ENCODE data around the gene CKM.

CKM gene

GRCh38 chr19:45299719-45300118 is 23.0 kb downstream of the CKM start:
- Histone ChIP-seq H3K27ac (ENCODE audit: low read length) (no peak overlapping the region), H2AFZ (ENCODE audit: low read depth, low read length) (no peak overlapping the region), H3K27me3 (ENCODE audit: low read depth, low read length) (no peaks in the 10 kb centered on the region), H3K4me1 (ENCODE audit: low read length) (no peaks in the 10 kb centered on the region), H4K20me1 (ENCODE audit: insufficient read depth, low read length) (no peaks in the 10 kb centered on the region), H3K36me3 (replicated peaks; ENCODE audit: low read depth, low read length) (peaks cover 6% of the 10 kb centered on the region), H3K4me3 (ENCODE audit: low read length) (no peak overlapping the region), H3K4me2 (ENCODE audit: low read length) (no peak overlapping the region), H3K9ac (ENCODE audit: low read length) (no peak overlapping the region), H3K9me3 (ENCODE audit: insufficient read depth, low read length) (no peaks in the 10 kb centered on the region), H3K79me2 (ENCODE audit: low read length) (no peaks in the 10 kb centered on the region)
- no peak for TF ChIP-seq EZH2phosphoT487 (IDR thresholded peaks at IDR 0.05; ENCODE audit: low read depth)
- TF ChIP-seq CTCF (IDR thresholded peaks at IDR 0.05; ENCODE audit: low read depth, low read length), result no peak

GRCh38 chr19:45298264-45298663 is 24.4 kb downstream of the CKM start:
- H3K4me3 ChIP-seq (ENCODE audit: low read length), result no peak overlapping the region
- H3K9ac ChIP-seq (ENCODE audit: low read length), result no peak overlapping the region
- TF ChIP-seq CTCF (IDR thresholded peaks at IDR 0.05; ENCODE audit: low read depth, low read length), result no peak
- TF ChIP-seq EZH2phosphoT487 (IDR thresholded peaks at IDR 0.05; ENCODE audit: low read depth), result no peak
- H3K79me2 ChIP-seq (ENCODE audit: low read length), result no peaks in the 10 kb centered on the region
- no peak overlapping the region for H2AFZ ChIP-seq (ENCODE audit: low read depth, low read length)
- peaks cover 6% of the 10 kb centered on the region for H3K36me3 ChIP-seq (replicated peaks; ENCODE audit: low read depth, low read length)
- H3K4me1 ChIP-seq (ENCODE audit: low read length), result no peaks in the 10 kb centered on the region
- no peak overlapping the region for H3K4me2 ChIP-seq (ENCODE audit: low read length)
- H3K9me3 ChIP-seq (ENCODE audit: insufficient read depth, low read length), result no peaks in the 10 kb centered on the region
- no peaks in the 10 kb centered on the region for H3K27me3 ChIP-seq (ENCODE audit: low read depth, low read length)
- H4K20me1 ChIP-seq (ENCODE audit: insufficient read depth, low read length), result no peaks in the 10 kb centered on the region
- no peak overlapping the region for H3K27ac ChIP-seq (ENCODE audit: low read length)

GRCh38 chr19:45297674-45298073 is 25.0 kb downstream of the CKM start:
- Histone ChIP-seq H2AFZ (ENCODE audit: low read depth, low read length) (no peak overlapping the region), H3K79me2 (ENCODE audit: low read length) (no peaks in the 10 kb centered on the region), H3K9ac (ENCODE audit: low read length) (no peak overlapping the region), H3K4me3 (ENCODE audit: low read length) (no peak overlapping the region), H3K9me3 (ENCODE audit: insufficient read depth, low read length) (no peaks in the 10 kb centered on the region), H3K36me3 (replicated peaks; ENCODE audit: low read depth, low read length) (peaks cover 6% of the 10 kb centered on the region), H3K27ac (ENCODE audit: low read length) (no peak overlapping the region), H3K27me3 (ENCODE audit: low read depth, low read length) (no peaks in the 10 kb centered on the region), H3K4me1 (ENCODE audit: low read length) (no peaks in the 10 kb centered on the region), H4K20me1 (ENCODE audit: insufficient read depth, low read length) (no peaks in the 10 kb centered on the region), H3K4me2 (ENCODE audit: low read length) (no peak overlapping the region)
- TF ChIP-seq CTCF (IDR thresholded peaks at IDR 0.05; ENCODE audit: low read depth, low read length), result no peak
- TF ChIP-seq EZH2phosphoT487 (IDR thresholded peaks at IDR 0.05; ENCODE audit: low read depth), result no peak

- H3K27ac ChIP-seq (ENCODE audit: low read length), result no peak overlapping the region
- H3K36me3 ChIP-seq (replicated peaks; ENCODE audit: low read depth, low read length), result peaks cover 9% of the 10 kb centered on the region
- no peaks in the 10 kb centered on the region for H3K79me2 ChIP-seq (ENCODE audit: low read length)
- no peak overlapping the region for H3K4me2 ChIP-seq (ENCODE audit: low read length)
- H3K4me3 ChIP-seq (ENCODE audit: low read length), result no peak overlapping the region
- no peaks in the 10 kb centered on the region for H3K9me3 ChIP-seq (ENCODE audit: insufficient read depth, low read length)
- no peaks in the 10 kb centered on the region for H3K4me1 ChIP-seq (ENCODE audit: low read length)
- H3K27me3 ChIP-seq (ENCODE audit: low read depth, low read length), result no peaks in the 10 kb centered on the region
- TF ChIP-seq CTCF (IDR thresholded peaks at IDR 0.05; ENCODE audit: low read depth, low read length), result no peak
- TF ChIP-seq EZH2phosphoT487 (IDR thresholded peaks at IDR 0.05; ENCODE audit: low read depth), result no peak
- no peak overlapping the region for H3K9ac ChIP-seq (ENCODE audit: low read length)
- no peak overlapping the region for H2AFZ ChIP-seq (ENCODE audit: low read depth, low read length)
- H4K20me1 ChIP-seq (ENCODE audit: insufficient read depth, low read length), result no peaks in the 10 kb centered on the region
These were observed 26.3 kb downstream of the CKM start for GRCh38 chr19:45296355-45296754.

Measured in OCI-LY3 (cell line).